MM.1S (cell line): Measurements from ENCODE around the gene DNAH10.

Experiments used
- EZH2 ChIP-seq: fragments of 300-600 bp; sonication (generic); optimal IDR thresholded peaks from 2 replicates; pipeline ENCODE3; 2017; ENCODE audit warnings: low read depth, mild to moderate bottlenecking, antibody characterized with exemption, low read length, mixed read lengths
- EZH2phosphoT487 ChIP-seq: fragments of 300-600 bp; sonication (generic); IDR thresholded peaks from 2 replicates; pipeline ENCODE4 v1.6.1; 2018; ENCODE audit warnings: antibody characterized with exemption, low read length
- TF ChIP-seq, protein P1 (sequence below): fragments of 300-600 bp; sonication (generic); IDR thresholded peaks from 2 replicates; pipeline ENCODE4 v1.5.1; 2016; ENCODE audit warnings: antibody characterized with exemption, low read length, mixed read lengths

DNA sequence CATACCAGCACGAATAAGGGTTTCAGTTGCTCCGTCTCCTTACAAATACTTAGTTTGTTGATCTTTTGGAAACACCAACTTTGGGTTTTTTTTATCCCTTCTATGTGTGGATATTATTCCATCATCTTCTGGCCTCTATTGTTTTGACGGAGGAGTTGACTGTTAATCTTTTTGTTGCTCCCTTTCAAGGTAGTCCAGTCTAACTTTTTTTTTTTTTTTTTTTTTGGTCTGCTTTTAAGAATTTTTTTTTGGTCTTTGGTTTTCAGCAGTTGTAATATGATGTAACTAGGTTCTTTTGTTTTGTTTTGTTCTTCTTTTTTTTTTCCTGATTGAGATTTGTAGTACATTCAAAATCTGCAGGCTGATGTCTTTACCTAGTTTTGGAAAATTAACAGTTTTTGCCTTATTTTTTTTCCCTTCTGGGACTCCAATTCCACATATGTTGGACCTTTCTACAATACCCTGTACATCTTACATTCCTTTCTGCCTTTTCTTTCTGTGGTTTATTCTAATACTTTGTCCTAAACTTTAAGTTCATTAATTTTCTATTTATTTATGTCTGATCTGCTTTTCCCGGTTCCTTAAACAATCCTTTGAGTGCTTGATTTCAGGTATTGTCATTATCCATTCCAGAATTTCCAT lies 54.9 kb downstream of the DNAH10 start:
- TF ChIP-seq, protein P1, sequence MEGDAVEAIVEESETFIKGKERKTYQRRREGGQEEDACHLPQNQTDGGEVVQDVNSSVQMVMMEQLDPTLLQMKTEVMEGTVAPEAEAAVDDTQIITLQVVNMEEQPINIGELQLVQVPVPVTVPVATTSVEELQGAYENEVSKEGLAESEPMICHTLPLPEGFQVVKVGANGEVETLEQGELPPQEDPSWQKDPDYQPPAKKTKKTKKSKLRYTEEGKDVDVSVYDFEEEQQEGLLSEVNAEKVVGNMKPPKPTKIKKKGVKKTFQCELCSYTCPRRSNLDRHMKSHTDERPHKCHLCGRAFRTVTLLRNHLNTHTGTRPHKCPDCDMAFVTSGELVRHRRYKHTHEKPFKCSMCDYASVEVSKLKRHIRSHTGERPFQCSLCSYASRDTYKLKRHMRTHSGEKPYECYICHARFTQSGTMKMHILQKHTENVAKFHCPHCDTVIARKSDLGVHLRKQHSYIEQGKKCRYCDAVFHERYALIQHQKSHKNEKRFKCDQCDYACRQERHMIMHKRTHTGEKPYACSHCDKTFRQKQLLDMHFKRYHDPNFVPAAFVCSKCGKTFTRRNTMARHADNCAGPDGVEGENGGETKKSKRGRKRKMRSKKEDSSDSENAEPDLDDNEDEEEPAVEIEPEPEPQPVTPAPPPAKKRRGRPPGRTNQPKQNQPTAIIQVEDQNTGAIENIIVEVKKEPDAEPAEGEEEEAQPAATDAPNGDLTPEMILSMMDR: no peak
- no peak for TF ChIP-seq EZH2
- TF ChIP-seq EZH2phosphoT487: no peak
